DLD1 (cell line): ENCODE measurements around the gene JAK2.
"Not testable (repeated sequence)": the region's sequence is repeated elsewhere in the genome, so short reads cannot be mapped to it uniquely, and the experiment has no call there.

ENCODE experiments used
- in situ Hi-C: cut with HindIII; loops from 2 replicates; pipeline ENCODE4 v1.10.0; 2017; ENCODE audit warnings: low sequenced_read_pairs

JAK2 gene

DNA sequence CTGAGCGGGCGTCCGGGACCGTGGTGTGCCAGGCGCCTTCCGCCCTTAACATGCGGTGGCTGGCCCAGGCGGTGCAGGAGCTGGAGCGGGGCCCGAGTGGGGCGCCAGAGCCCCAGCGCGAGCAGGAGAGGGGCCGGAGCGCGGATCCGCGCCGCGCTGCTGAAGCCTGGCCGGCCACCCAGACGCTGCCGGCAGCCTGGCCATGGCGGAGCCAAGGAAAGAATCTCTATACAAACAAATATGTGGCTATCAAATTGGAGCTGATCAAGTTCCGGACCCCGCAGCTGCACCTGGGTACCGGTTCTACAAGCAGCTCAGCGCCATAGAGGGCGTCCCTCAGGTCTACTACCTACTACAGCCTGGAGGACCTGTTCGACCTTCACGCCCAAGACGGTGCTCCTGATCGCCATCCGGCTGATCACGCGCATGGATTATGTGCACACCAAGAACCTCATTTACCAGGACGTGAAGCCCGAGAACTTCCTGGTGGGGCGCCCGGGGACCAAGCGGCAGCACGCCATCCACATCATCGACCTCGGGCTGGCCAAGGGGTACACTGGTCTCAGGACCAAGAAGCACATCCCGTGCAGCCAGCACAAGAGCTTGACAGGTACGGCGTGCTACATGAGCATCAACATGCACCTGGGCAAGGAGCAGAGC lies 55.8 kb downstream of the JAK2 start:
- in situ Hi-C loops = no loop called here

DNA sequence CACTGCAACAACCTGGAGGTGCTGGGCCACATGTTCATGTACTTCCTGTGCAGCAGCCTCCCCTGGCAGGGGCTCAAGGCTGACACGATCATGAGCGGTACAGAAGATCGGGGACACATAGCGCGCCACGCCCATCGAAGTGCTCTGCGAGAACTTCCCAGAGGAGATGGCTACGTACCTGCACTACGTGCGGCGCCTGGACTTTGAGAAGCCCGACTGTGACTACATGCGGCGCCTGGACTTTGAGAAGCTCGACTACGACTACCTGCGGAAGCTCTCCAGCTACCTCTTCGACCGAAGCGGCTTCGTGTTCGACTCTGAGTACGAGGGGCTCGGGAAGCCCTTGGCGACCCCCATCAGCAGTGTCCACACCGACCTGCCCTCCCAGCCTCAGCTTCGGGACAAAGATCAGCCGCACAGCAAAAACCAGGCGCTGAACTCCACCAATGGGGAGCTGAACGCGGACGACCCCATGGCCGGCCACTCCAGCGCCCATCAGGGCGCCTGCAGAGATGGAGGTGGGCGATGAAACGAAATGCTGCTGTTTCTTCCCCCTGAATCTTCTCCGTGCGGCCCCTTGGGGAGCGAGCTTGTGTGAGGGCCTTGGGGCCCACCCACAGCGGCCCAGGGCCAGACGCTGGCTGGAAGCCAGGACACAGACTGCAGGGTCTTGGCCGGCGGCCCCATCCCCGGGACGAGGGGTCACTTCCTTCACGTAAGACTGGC lies 56.5 kb downstream of the JAK2 start:
- in situ Hi-C loops = no loop called here

DNA sequence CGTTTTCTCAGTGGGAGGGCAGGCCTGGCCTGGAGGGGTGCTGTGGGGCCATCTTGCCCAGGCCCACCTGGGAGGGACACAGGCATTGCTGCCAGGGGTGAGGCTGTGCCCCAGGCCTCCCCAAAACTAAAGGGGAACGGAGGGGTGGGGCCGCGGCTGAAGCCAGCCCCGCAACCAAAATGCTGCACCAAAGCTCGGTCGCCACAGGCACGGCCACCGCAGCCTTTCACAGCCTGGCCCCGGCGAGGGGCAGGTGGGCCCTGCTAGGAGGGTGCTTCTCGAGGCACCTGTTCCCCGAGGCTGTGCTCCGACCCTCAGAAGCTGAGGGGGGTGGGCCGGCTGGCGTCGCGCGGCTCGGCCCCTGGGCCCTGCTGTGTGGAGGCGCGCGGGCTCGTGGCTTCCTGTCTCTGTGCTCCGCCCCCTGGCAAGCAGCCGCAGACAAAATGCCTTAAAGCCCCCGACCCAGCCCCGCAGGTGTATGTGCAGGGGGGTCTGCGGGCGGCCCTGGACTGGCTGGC lies 57.6 kb downstream of the JAK2 start:
- in situ Hi-C loops = no loop called here

DNA sequence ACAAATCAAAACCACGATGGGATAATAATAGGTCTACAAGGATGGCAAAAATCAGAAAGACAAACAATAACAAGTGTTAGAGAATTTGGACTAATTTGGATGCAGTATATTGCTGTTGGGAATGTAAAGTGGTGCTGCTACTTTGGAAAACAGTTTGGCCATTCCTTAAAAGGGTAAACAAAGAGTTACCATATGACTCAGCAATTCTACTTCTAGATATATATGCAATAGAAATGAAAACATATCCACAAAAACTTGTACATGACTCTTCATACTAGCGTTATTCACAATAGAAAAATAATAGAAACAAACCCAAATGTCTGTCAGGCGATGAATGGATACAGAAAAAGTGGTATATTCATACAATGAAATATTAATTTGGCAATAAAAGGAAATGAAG lies 58.3 kb downstream of the JAK2 start:
- in situ Hi-C loops = no loop called here

DNA sequence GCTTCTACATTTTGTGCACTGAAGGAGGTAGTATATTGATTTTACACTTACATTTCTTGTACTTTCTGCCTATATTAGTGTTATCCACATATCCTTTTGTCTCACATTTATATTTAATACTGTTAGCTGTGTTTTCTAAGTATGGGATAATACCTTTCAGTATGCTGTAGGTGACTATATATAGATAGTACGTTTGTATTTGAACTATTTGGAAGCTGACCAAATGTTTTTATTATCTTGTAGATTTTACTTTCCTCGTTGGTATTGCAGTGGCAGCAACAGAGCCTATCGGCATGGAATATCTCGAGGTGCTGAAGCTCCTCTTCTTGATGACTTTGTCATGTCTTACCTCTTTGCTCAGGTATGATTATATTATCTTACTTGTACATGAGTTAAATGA lies 59.1 kb downstream of the JAK2 start:
- in situ Hi-C loops = no loop called here

DNA sequence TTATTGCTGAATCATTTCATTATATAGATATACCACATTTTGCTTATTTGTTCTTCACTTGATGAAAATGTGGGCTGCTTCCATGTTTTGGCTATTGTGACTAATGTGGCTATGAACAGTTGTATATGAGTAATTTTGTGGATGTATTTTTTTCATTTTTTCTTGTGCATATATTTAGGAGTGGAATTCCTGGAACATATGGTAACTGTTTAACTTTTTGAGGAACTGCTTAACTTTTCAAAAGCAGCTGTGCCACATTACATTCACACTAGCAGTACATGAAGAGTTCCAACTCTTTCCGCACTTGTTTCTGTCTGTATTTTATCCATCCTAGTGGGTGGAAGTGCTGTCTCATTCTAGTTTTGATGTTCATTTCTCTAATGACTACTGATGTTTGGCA lies 67.8 kb downstream of the JAK2 start:
- in situ Hi-C loops = no loop called here

DNA sequence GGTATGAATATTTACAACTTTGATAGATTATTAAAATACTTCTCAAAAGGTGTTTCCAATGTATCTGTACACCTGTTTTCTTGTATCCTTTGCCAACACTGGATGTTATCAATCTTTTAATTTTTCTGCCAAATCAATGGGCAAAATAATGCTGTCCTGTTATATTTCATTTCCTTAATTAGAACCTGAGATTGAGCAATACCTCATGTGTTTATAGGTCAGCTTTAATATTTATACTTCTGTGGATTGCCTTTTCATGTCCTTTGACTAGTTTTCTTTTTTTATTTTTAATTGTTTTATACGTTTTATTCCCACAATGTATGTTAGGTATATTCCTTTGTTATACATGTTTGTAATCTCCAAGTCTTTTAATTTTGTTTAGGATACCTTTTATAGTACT lies 77.6 kb downstream of the JAK2 start:
- in situ Hi-C loops = no loop called here

DNA sequence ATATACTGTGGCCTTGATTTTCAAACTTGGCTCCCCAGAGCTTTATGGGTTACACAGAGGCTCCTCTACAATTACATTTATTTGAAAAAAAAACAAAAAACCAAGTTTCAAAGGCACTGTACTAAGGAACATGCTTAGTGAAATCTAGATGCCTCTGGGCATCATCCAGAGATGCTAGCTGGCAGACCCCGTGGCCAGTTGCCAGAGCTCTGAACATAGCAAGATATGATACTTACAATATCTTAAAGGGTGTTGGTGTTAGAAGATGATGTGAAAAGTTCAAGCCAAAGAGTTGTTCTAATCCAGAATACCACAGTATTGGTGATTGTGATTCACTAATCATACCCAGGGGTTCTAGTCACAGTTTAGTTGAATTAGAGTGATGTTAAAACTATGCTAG lies 87.8 kb downstream of the JAK2 start:
- in situ Hi-C loops = no loop called here

DNA sequence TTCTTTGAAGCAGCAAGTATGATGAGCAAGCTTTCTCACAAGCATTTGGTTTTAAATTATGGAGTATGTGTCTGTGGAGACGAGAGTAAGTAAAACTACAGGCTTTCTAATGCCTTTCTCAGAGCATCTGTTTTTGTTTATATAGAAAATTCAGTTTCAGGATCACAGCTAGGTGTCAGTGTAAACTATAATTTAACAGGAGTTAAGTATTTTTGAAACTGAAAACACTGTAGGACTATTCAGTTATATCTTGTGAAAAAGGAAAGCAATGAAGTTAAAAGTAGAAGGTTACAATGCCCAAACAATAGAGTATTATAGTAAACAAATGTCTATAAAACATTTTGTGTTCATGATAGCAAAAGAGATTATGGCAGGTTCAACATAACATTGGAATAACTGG lies 88.6 kb downstream of the JAK2 start:
- in situ Hi-C loops = no loop called here

DNA sequence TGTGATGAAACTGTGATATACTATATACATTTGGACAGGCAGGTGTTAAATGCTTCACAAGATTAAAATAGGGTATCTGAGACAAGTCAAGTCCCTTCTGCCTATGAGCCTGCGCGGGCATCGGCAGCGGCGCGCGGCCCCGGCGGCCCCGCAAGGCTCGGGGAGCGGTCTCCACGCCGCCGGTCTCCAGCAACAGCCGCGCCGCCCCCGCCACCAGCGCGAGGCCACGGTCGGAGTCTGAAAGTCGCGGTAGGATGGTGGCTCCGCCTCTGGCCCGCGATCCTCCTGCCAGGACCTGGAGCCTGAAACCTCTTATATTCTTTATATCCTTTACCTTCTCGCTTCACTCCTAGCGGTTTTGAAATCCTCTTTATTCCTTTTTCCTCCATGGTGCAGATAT lies 100.9 kb downstream of the JAK2 start:
- in situ Hi-C loops = no loop called here

DNA sequence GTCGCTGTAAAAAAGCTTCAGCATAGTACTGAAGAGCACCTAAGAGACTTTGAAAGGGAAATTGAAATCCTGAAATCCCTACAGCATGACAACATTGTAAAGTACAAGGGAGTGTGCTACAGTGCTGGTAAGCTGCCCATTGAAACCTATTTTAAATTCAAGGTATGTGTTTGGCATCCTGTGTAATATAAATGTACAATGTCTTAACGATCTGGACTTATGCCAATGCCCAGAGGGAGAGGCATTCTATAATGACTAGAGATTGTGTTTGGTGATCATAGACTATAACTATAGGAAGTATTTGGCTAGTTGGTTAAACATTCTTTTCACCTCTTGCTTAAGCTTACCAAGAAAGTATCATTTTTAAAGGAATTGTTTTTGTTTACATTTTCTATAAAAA lies 104.7 kb downstream of the JAK2 start:
- in situ Hi-C loops = no loop called here

DNA sequence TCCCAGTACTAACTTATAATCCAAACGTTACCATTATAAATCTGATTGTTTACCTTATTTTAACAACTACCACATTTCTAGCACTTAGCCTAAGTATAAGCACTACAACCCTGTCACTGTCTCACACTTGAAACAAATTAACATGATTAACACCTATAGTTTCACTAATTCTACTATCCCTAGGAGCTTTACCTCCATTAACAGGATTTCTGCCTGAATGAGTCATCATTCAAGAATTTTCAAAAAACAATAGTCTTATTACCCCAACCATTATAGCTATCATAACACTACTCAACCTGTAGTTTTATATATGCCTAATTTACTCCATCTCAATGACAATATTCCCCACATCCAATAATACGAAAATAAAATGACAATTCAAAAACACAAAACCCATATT lies 110.7 kb downstream of the JAK2 start:
- in situ Hi-C loops = no loop called here

DNA sequence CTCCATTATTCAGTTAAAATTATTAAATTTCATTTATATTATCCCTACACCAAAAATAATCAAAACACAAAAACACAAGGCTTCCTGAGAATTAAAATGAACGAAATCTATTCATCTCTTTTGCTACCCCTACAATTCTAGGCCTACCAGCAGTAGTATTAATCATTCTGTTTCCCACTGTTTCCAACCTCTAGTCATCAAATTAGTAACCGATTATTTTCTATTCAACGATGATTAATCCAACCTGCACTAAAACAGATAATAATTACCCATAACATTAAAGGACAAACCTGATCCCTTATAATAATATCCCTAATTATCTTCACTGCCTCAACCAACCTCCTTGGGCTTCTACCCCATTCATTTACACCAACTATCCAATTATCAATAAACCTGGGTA lies 114.4 kb downstream of the JAK2 start:
- in situ Hi-C loops = no loop called here

DNA sequence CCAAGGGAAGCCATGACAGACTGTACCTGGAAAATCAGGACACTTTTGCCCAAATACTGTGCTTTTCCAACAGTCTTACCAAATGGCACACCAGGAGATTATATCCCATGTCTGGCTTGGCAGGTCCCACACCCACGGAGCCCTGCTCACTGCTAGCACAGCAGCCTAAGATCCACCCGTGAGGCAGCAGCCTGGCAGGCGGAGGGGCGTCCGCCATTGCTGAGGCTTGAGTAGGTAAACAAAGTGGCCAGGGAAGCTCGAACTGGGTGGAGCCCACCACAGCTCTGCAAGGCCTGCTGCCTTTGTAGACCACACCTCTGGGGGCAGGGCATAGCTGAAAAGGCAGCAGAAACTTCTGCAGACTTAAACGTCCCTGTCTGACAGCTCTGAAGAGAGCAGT lies 116.1 kb downstream of the JAK2 start:
- in situ Hi-C loops = not testable (repeated sequence)

DNA sequence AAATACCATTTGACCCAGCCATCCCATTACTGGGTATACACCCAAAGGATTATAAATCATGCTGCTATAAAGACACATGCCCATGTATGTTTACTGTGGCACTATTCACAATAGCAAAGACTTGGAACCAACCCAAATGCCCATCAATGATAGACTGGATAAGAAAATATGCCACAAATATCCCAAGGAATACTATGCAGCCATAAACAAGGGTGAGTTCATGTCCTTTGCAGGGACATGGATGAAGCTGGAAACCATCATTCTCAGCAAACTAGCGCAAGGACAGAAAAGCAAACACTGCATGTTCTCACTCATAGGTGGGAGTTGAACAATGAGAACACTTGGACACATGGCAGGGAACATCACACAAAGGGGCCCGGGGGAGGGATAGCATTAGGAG lies 121.4 kb downstream of the JAK2 start:
- in situ Hi-C loops = not testable (repeated sequence)

DNA sequence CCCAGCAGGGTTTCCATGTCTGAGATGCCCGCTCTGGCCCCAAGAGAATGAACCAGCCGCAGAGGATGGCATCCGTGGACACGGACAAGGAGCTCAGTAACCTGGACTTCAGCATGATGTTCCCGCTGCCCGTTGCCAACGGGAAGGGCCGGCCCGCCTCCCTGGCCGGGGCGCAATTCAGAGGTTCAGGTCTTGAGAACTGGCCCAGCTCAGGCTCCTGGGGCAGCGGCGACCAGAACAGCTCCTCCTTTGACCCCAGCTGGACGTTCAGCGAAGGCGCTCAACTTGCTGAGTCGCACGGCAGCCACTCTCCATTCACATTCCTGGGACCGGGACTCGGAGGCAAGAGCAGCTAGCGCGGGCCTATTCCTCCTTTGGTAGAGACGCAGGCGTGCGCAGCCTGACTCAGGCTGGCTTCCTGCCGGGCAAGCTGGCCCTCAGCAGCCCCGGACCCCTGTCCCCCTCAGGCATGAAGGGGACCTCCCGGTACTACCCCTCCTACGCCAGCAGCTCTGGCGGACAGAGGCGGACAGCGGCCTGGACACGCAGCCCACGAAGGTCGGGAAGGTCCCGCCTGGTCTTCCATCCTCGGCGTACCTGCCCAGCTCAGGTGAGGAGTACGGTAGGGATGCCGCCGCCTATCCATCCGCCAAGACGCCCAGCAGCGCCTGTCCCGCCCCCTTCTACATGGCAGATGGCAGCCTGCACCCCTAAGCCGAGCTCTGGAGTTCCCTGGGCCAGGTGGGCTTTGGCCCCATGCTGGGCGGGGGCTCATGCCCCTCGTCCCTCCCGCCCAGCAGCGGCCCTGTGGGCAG lies 126.0 kb downstream of the JAK2 start:
- in situ Hi-C loops = no loop called here

DNA sequence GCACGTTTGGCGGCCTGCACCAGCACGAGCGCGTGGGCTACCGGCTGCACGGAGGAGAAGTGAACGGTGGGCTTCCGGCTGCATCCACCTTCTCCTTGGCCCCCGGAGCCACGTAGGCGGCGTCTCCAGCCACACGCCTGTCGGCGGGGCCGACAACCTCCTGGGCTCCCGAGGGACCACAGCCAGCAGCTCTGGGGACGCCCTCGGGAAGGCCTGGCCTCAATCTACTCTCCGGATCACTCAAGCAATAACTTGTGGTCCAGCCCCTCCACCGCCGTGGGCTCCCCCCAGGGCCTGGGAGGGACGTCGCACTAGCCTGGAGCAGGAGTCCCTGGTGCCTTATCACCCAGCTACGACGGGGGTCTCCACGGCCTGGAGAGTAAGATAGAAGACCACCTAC lies 126.6 kb downstream of the JAK2 start:
- in situ Hi-C loops = no loop called here

DNA sequence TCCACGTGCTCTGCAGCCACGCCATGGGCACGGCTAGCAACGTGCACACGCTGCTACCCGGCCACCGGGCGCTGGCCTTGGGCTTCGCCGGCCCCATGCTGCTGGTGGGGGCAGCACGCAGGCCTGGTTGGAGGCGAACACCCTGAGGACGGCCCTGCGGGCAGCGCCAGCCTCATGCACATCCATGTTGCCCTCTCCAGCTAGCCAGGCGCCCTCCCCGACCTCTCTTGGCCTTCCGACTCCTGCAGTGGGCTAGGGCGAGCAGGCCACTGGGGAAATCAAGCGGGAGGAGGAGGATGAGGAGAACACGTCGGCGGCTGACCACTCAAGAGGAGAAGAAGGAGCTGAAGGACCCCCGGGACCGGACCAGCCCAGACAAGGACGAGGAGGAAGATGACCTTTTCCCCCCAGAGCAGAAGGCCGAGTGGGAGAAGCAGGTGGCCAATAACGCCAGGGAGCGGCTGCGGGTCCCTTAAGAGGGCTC lies 127.1 kb downstream of the JAK2 start:
- in situ Hi-C loops = no loop called here

DNA sequence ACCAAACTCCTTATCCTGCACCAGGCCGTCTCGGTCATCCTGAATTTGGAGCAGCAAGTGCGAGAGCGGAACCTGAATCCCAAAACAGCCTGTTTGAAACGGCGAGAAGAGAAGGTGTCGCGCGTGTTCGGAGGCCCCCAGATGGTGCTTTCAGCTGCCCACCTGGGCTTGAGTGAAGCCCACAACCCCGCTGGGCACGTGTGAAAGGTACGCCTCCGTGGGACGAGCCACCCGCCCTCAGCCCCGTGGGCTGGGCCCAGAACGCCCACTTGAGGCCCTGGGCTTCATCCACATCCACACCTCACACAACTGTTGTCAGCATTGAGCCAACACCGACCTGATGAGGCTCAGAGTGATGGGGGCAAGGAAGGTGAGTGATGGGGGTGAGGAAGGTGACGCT lies 127.6 kb downstream of the JAK2 start:
- in situ Hi-C loops = no loop called here

DNA sequence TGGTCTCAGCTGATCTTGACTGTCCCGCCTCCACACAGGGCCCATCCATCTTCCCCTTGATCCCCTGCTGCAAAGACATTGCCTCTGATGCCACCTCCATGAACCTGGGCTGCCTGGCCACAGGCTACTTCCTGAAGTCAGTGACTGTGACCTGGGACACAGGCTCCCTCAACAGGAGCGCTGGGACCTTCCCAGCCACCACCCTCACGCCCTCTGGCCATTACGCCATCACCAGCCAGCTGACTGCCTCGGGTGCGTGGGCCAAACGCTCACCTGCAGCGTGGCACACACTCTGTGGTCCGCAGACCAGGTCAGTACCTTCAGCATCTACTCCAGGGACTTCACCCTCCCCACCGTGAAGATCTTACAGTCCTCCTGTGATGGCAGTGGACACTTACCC lies 128.5 kb downstream of the JAK2 start:
- in situ Hi-C loops = no loop called here

DNA sequence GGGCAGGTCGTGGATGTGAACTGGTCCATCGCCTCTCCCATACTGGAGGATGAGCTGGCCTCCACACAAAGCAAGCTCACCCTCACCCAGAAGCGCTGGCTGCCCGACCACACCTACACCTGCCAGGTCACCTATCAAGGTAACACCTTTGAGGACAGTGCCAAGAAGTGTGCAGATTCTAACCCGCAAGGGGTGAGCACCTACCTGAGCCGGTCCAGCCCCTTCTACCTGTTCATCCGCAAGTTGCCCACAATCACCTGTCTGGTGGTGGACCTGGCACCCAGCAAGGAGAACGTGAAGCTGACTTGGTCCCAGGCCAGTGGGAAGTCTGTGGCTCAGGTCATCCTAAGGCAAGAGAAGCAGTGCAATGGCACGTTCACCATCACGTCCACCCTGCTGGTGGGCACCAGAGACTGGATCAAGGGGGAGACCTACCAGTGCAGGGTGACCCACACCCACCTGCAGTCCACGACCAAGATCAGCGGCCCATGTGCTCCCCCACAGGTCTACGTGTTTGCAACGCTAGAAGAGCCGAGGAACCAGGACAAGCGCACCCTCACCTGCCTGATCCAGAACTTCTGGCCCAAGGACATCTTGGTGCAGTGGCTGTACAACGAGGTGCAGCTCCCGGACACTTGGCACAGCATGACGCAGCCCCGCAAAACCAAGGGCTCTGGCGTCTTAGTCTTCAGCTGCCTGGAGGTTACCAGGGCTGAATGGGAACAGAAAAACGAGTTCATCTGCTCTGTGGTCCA lies 129.1 kb downstream of the JAK2 start:
- in situ Hi-C loops = no loop called here
